ENCODE data around the gene KCTD2.

- no peak for TF ChIP-seq PKNOX1 (IDR thresholded peaks at IDR 0.05)
- TF ChIP-seq FOXK2 (IDR thresholded peaks at IDR 0.05): no peak
- no peak for TF ChIP-seq NFRKB (IDR thresholded peaks at IDR 0.05)
- TF ChIP-seq FOXM1 (IDR thresholded peaks at IDR 0.05; ENCODE audit: borderline replicate concordance): no peak
- TF ChIP-seq LEF1 (IDR thresholded peaks at IDR 0.05; ENCODE audit: borderline replicate concordance): no peak
- TF ChIP-seq ELF4 (IDR thresholded peaks at IDR 0.05): no peak
- no peak for TF ChIP-seq ZNF384 (IDR thresholded peaks at IDR 0.05)
- no peak for TF ChIP-seq SP1 (IDR thresholded peaks at IDR 0.05)
- TF ChIP-seq L3MBTL2 (conservative IDR thresholded peaks at IDR 0.05): no peak
- TF ChIP-seq BHLHE40 (IDR thresholded peaks at IDR 0.05; ENCODE audit: borderline replicate concordance): no peak
- no peak for TF ChIP-seq TARDBP (IDR thresholded peaks at IDR 0.05)
Observed at GRCh38 chr17:75081611-75082540, 34.9 kb downstream of the KCTD2 start.

All from HEK293T (cell line).